Fibroblast of lung (primary cell): ENCODE data around the gene LAMA1. TPM values are rescaled to one million over a fixed set of nuclear protein-coding genes. Genes with fewer than 3 reads are reported as not detected.

Experiments used
- DNase-seq, 2 donors: peaks; one replicate each; pipeline versions ENCODE4 v3.0.0 to v3.0.0-alpha.2; 2010; ENCODE audit warnings: low read depth in 2 of 2
- H2AFZ ChIP-seq: 2 replicates; pipeline ENCODE4 v1.5.1; 2012; ENCODE audit warnings: low read length, control low read depth, inconsistent platforms
- H3K27ac ChIP-seq: 2 replicates; pipeline ENCODE4 v1.5.1; 2011; ENCODE audit warnings: low read length, control low read depth; ENCODE audit not compliant: insufficient read depth
- H3K27me3 ChIP-seq: 2 replicates; pipeline ENCODE4 v1.5.1; 2011; ENCODE audit warnings: mild to moderate bottlenecking, low read length; ENCODE audit not compliant: control insufficient read depth, insufficient read depth
- H3K36me3 ChIP-seq: 2 replicates; pipeline ENCODE4 v1.5.1; 2011; ENCODE audit warnings: low read length; ENCODE audit not compliant: control insufficient read depth, insufficient read depth
- H3K4me1 ChIP-seq: 2 replicates; pipeline ENCODE4 v1.5.1; 2011; ENCODE audit warnings: low read length; ENCODE audit not compliant: control insufficient read depth, insufficient read depth; ENCODE audit errors: extremely low read depth
- H3K4me2 ChIP-seq: 2 replicates; pipeline ENCODE4 v1.5.1; 2011; ENCODE audit warnings: low read length, control low read depth; ENCODE audit not compliant: insufficient read depth; ENCODE audit errors: extremely low read depth
- H3K4me3 ChIP-seq, 4 experiments: fragments of 200-600 bp in 1 of 4; sonication (generic) in 1 of 4; replicated peaks in 1 of 4; 2 replicates each; pipeline ENCODE4 v1.5.1; 2011 to 2016; ENCODE audit warnings: low read length in 4 of 4, low read depth in 3 of 4, mild to moderate bottlenecking in 3 of 4, control low read depth in 2 of 4, inconsistent platforms in 1 of 4, mixed read lengths in 1 of 4; ENCODE audit not compliant: insufficient read depth in 1 of 4; ENCODE audit errors: control extremely low read depth in 1 of 4
- H3K79me2 ChIP-seq: 2 replicates; pipeline ENCODE4 v1.5.1; 2012; ENCODE audit warnings: mild to moderate bottlenecking, low read length, inconsistent platforms; ENCODE audit not compliant: control insufficient read depth, insufficient read depth
- H3K9ac ChIP-seq: 2 replicates; pipeline ENCODE4 v1.5.1; 2011; ENCODE audit warnings: mild to moderate bottlenecking, low read length, control low read depth; ENCODE audit not compliant: insufficient read depth
- H3K9me3 ChIP-seq: 2 replicates; pipeline ENCODE4 v1.5.1; 2012; ENCODE audit warnings: low read depth, low read length; ENCODE audit not compliant: control insufficient read depth, insufficient read depth
- H4K20me1 ChIP-seq: 2 replicates; pipeline ENCODE4 v1.5.1; 2011; ENCODE audit warnings: low read length; ENCODE audit not compliant: control insufficient read depth, insufficient read depth; ENCODE audit errors: extremely low read depth
- CTCF ChIP-seq, 2 donors: IDR thresholded peaks in 1 of 2; conservative IDR thresholded peaks in 1 of 2; 1 replicate in 1 of 2; 2 replicates in 1 of 2; pipeline ENCODE4 v1.5.1; 2011 to 2012; ENCODE audit warnings: low read length in 2 of 2, control low read depth in 1 of 2, inconsistent platforms in 1 of 2, low read depth in 1 of 2, mild to moderate bottlenecking in 1 of 2
- EZH2 ChIP-seq: IDR thresholded peaks from 2 replicates; pipeline ENCODE4 v1.5.1; 2012; ENCODE audit warnings: low read length, control low read depth, mild to moderate bottlenecking; ENCODE audit errors: missing control alignments
- polyA plus RNA-seq, 2 donors: library from polyadenylated mRNA; depleted of rRNA in 1 of 2; stranded (reverse) in 1 of 2; unstranded in 1 of 2; fragments of >200 nt; gene quantifications; 2 replicates each; pipeline ENCODE4 v1.2.1, GENCODE V29; 2011 to 2012; ENCODE audit warnings: missing spikeins in 1 of 2
- total RNA-seq: library from RNA; depleted of rRNA; stranded (reverse); fragments of >200 nt; gene quantifications from 2 replicates; pipeline ENCODE4 v1.2.1, GENCODE V29; 2014

The LAMA1 gene
- total and polyA plus RNA-seq, 2 donors (not counting 1 experiment from before 2014, with no cell fraction given), result 1.2 to 5.8 TPM

- no peak overlapping the region for H2AFZ ChIP-seq
- H3K9ac ChIP-seq, result no peak overlapping the region
- H3K9me3 ChIP-seq, result no peaks in the 10 kb centered on the region
- no peaks in the 10 kb centered on the region for H3K27me3 ChIP-seq
- no peak for TF ChIP-seq EZH2
- no peak for TF ChIP-seq CTCF (conservative IDR thresholded peaks at IDR 0.05 in 1 of 2, IDR thresholded peaks at IDR 0.05 in 1 of 2; ENCODE audit: low read depth in 1 of 2, low read length in 2 of 2)
- H3K4me1 ChIP-seq, result no peaks in the 10 kb centered on the region
- no peaks in the 10 kb centered on the region for H3K36me3 ChIP-seq
- H3K4me2 ChIP-seq, result no peak overlapping the region
- H3K4me3 ChIP-seq, result no peak overlapping the region
- no peak for DNase-seq
- H3K79me2 ChIP-seq, result no peaks in the 10 kb centered on the region
- H4K20me1 ChIP-seq, result no peaks in the 10 kb centered on the region
- H3K27ac ChIP-seq, result no peak overlapping the region
Measured at GRCh38 chr18:7068871-7069590, 48.6 kb downstream of the LAMA1 start.

- Histone ChIP-seq H3K4me1 (no peaks in the 10 kb centered on the region), H3K4me3 (no peak overlapping the region), H4K20me1 (no peaks in the 10 kb centered on the region), H2AFZ (no peak overlapping the region), H3K27me3 (no peaks in the 10 kb centered on the region), H3K36me3 (no peaks in the 10 kb centered on the region), H3K79me2 (no peaks in the 10 kb centered on the region), H3K9ac (no peak overlapping the region), H3K27ac (no peak overlapping the region), H3K9me3 (no peaks in the 10 kb centered on the region), H3K4me2 (no peak overlapping the region)
- TF ChIP-seq EZH2, result no peak
- TF ChIP-seq CTCF (conservative IDR thresholded peaks at IDR 0.05 in 1 of 2, IDR thresholded peaks at IDR 0.05 in 1 of 2; ENCODE audit: low read depth in 1 of 2, low read length in 2 of 2), result no peak
- no peak for DNase-seq
Measured at GRCh38 chr18:7066965-7067555, 50.5 kb downstream of the LAMA1 start.

- no peaks in the 10 kb centered on the region for H3K4me1 ChIP-seq
- H3K9ac ChIP-seq, result no peak overlapping the region
- TF ChIP-seq EZH2 (no peak), CTCF (conservative IDR thresholded peaks at IDR 0.05 in 1 of 2, IDR thresholded peaks at IDR 0.05 in 1 of 2; ENCODE audit: low read depth in 1 of 2, low read length in 2 of 2) (no peak)
- no peak overlapping the region for H3K4me2 ChIP-seq
- no peak for DNase-seq
- H4K20me1 ChIP-seq, result no peaks in the 10 kb centered on the region
- H3K36me3 ChIP-seq, result no peaks in the 10 kb centered on the region
- H3K79me2 ChIP-seq, result no peaks in the 10 kb centered on the region
- H3K27me3 ChIP-seq, result no peaks in the 10 kb centered on the region
- H3K27ac ChIP-seq, result no peak overlapping the region
- H2AFZ ChIP-seq, result no peak overlapping the region
- no peaks in the 10 kb centered on the region for H3K9me3 ChIP-seq
- no peak overlapping the region for H3K4me3 ChIP-seq
Measured at GRCh38 chr18:7065736-7066135, 51.9 kb downstream of the LAMA1 start.
